Parathyroid adenoma (tissue), 2 donors: ENCODE measurements around the gene EIF5A.

Experiments used
- H2AFZ ChIP-seq: fragments of 300-600 bp; sonication (generic); one replicate; pipeline ENCODE4 v1.7.0; 2017; ENCODE audit warnings: antibody characterized with exemption, mild to moderate bottlenecking
- H3K27ac ChIP-seq: fragments of 300-600 bp; sonication (generic); one replicate; pipeline ENCODE4 v1.7.0; 2017
- H3K27me3 ChIP-seq: fragments of 300-600 bp; sonication (generic); one replicate; pipeline ENCODE4 v1.7.0; 2017; ENCODE audit warnings: low read length; ENCODE audit not compliant: control insufficient read depth, insufficient read depth
- H3K36me3 ChIP-seq: fragments of 300-600 bp; sonication (generic); one replicate; pipeline ENCODE4 v1.7.0; 2017; ENCODE audit warnings: low read length; ENCODE audit not compliant: control insufficient read depth, insufficient read depth
- H3K4me1 ChIP-seq: fragments of 300-600 bp; sonication (generic); one replicate; pipeline ENCODE4 v1.7.0; 2017; ENCODE audit warnings: control low read depth
- H3K4me2 ChIP-seq: fragments of 300-600 bp; sonication (generic); one replicate; pipeline ENCODE4 v1.7.0; 2017; ENCODE audit warnings: low read length
- H3K4me3 ChIP-seq: fragments of 300-600 bp; sonication (generic); one replicate; pipeline ENCODE4 v1.7.0; 2017; ENCODE audit warnings: low read depth, low read length
- H3K79me2 ChIP-seq: fragments of 300-600 bp; sonication (generic); one replicate; pipeline ENCODE4 v1.7.0; 2017; ENCODE audit warnings: control low read depth
- H3K9ac ChIP-seq: fragments of 300-600 bp; sonication (generic); one replicate; pipeline ENCODE4 v1.7.0; 2017; ENCODE audit warnings: mild to moderate bottlenecking
- H3K9me3 ChIP-seq: fragments of 300-600 bp; sonication (generic); one replicate; pipeline ENCODE4 v1.7.0; 2017; ENCODE audit warnings: low read length; ENCODE audit not compliant: control insufficient read depth
- CTCF ChIP-seq: fragments of 300-600 bp; sonication (generic); IDR thresholded peaks from one replicate; pipeline ENCODE4 v1.7.0; 2017; ENCODE audit warnings: antibody characterized with exemption, mild to moderate bottlenecking
- donor health status: primary hyperparathyroidism.

Gene EIF5A

GRCh38 chr17:7281074-7281952 lies 26.1 kb upstream of the EIF5A start, which contains the start of gene SLC2A4:
SLC2A4 (plus strand) TSS chr17:7281718; CDS start chr17:7281935, 217 bp downstream.
- H3K4me2 ChIP-seq, result peak within 1 kb of the TSS; percentile 74
- no peaks in the 10 kb centered on the region for H3K36me3 ChIP-seq
- H3K9ac ChIP-seq, result no peak within 1 kb of the TSS
- no peaks in the 10 kb centered on the region for H3K79me2 ChIP-seq
- peak within 1 kb of the TSS; percentile 61 for H3K4me3 ChIP-seq
- H3K27me3 ChIP-seq, result no peaks in the 10 kb centered on the region
- H3K27ac ChIP-seq, result peak within 1 kb of the TSS; percentile 93
- H3K9me3 ChIP-seq, result no peaks in the 10 kb centered on the region
- H3K4me1 ChIP-seq, result peaks cover 12% of the 10 kb centered on the region
- peak within 1 kb of the TSS; percentile 76 for H2AFZ ChIP-seq
- TF ChIP-seq CTCF, result no peak

GRCh38 chr17:7281953-7282751 lies 25.3 kb upstream of the EIF5A start:
- H3K4me1 ChIP-seq, result peaks cover 12% of the 10 kb centered on the region
- H3K27me3 ChIP-seq, result no peaks in the 10 kb centered on the region
- H3K9ac ChIP-seq, result no peak overlapping the region
- H3K4me2 ChIP-seq, result peak overlapping the region; percentile 74
- H3K27ac ChIP-seq, result peak overlapping the region; percentile 93
- H2AFZ ChIP-seq, result peak overlapping the region; percentile 76
- no peaks in the 10 kb centered on the region for H3K9me3 ChIP-seq
- no peaks in the 10 kb centered on the region for H3K79me2 ChIP-seq
- peak overlapping the region; percentile 61 for H3K4me3 ChIP-seq
- no peaks in the 10 kb centered on the region for H3K36me3 ChIP-seq
- no peak for TF ChIP-seq CTCF

GRCh38 chr17:7282752-7283321 lies 24.6 kb upstream of the EIF5A start:
- Histone ChIP-seq H3K4me3 (peak overlapping the region; percentile 35), H3K4me2 (no peak overlapping the region)

More at GRCh38 chr17:7282752-7283321, 24.6 kb upstream of the EIF5A start:
- Histone ChIP-seq H3K27me3 (no peaks in the 10 kb centered on the region), H3K79me2 (no peaks in the 10 kb centered on the region), H3K4me1 (peaks cover 12% of the 10 kb centered on the region), H3K9me3 (no peaks in the 10 kb centered on the region), H3K27ac (peak overlapping the region; percentile 1), H3K9ac (no peak overlapping the region), H2AFZ (no peak overlapping the region), H3K36me3 (no peaks in the 10 kb centered on the region)
- TF ChIP-seq CTCF, result no peak
